K562 (cell line): ENCODE measurements around the gene PPP1R16B. TPM values are rescaled to one million over a fixed set of nuclear protein-coding genes. Genes with fewer than 3 reads are reported as not detected.

ENCODE experiments used
- ATAC-seq: fragments of 200-7000 bp; cut with Tn5 transposase; 3 replicates; pipeline ENCODE4 v1.9.1; 2020; ENCODE audit warnings: moderate library complexity
- BruUV-seq: library from RNA; stranded (reverse); fragments of 400-500 nt; replicated peaks from 2 replicates; lab custom pipeline; 2021; lab: Mats Ljungman, UMichigan
- CTCF ChIA-PET: fragments of 300-600 bp; formaldehyde crosslinking; extraction: SDS; loops from one replicate; lab custom pipeline; 2021; ENCODE audit warnings: low intra/inter-chr PET ratio; lab: Yijun Ruan, JAX
- POLR2A ChIA-PET: fragments of 300-600, 350-650 bp; sonication (Branson Sonifier 250); formaldehyde crosslinking; extraction: SDS; loops from one replicate; lab custom pipeline; 2021; ENCODE audit warnings: antibody characterized with exemption, inconsistent platforms; lab: Yijun Ruan, JAX
- DNase-seq, 4 experiments: peaks; one replicate each; pipeline versions ENCODE4 v3.0.0 to v3.0.0-alpha.2; 2011 to 2018; ENCODE audit warnings: low spot score in 3 of 4, mixed read lengths in 3 of 4; ENCODE audit errors: extremely low read depth in 1 of 4
- FAIRE-seq: peaks from 2 replicates; lab custom pipeline; 2011; peaks lifted over from hg19 to GRCh38; lab: Jason Lieb, UNC
- H2AFZ ChIP-seq: 2 replicates; pipeline ENCODE4 v1.6.0; 2011; ENCODE audit warnings: low read depth, low read length, control low read depth, inconsistent platforms
- H3K27ac ChIP-seq: fragments of 200-600 bp; 3 replicates; pipeline ENCODE4 v1.8.0; 2011; ENCODE audit warnings: low read depth, mild to moderate bottlenecking, control low read depth, inconsistent platforms, low read length, moderate library complexity, mixed read lengths; ENCODE audit errors: extremely low read depth
- H3K27me3 ChIP-seq, 2 experiments: fragments of 300-600 bp in 1 of 2; 2 replicates in 1 of 2; 3 replicates in 1 of 2; pipeline versions ENCODE4 v1.6.0 to v1.8.0; 2011; ENCODE audit warnings: inconsistent platforms in 2 of 2, low read length in 2 of 2, mild to moderate bottlenecking in 1 of 2, mixed read lengths in 1 of 2, moderate library complexity in 1 of 2; ENCODE audit not compliant: control insufficient read depth in 2 of 2, insufficient read depth in 2 of 2
- H3K36me3 ChIP-seq: fragments of 300-600 bp; 3 replicates; pipeline ENCODE4 v1.8.0; 2011; ENCODE audit warnings: mild to moderate bottlenecking, low read length, inconsistent platforms; ENCODE audit not compliant: control insufficient read depth, insufficient read depth
- H3K4me1 ChIP-seq, 2 experiments: fragments of 200-600 bp in 1 of 2; replicated peaks in 1 of 2; 2 replicates in 1 of 2; 3 replicates in 1 of 2; pipeline versions ENCODE4 v1.5.1 to v1.8.0; 2011; ENCODE audit warnings: inconsistent platforms in 2 of 2, low read length in 2 of 2, mild to moderate bottlenecking in 1 of 2, mixed read lengths in 1 of 2, moderate library complexity in 1 of 2; ENCODE audit not compliant: control insufficient read depth in 2 of 2, insufficient read depth in 2 of 2
- H3K4me2 ChIP-seq: 2 replicates; pipeline ENCODE4 v1.6.1; 2011; ENCODE audit warnings: low read length, control low read depth, inconsistent platforms, mixed read lengths; ENCODE audit not compliant: insufficient read depth
- H3K4me3 ChIP-seq: fragments of 200-600 bp; sonication (generic), shearing (Covaris generic); 2 replicates; pipeline ENCODE4 v1.5.1; 2016; ENCODE audit warnings: control low read depth, inconsistent platforms
- H3K79me2 ChIP-seq: fragments of 200-600 bp; 3 replicates; pipeline ENCODE4 v1.8.0; 2011; ENCODE audit warnings: low read length, inconsistent platforms; ENCODE audit not compliant: control insufficient read depth, insufficient read depth
- H3K9ac ChIP-seq, 2 experiments: 2 replicates each; pipeline versions ENCODE4 v1.6.0 to v1.6.1; 2011; ENCODE audit warnings: low read depth in 2 of 2, low read length in 2 of 2, control low read depth in 1 of 2, inconsistent platforms in 1 of 2, mild to moderate bottlenecking in 1 of 2, mixed read lengths in 1 of 2; ENCODE audit not compliant: insufficient read depth in 1 of 2
- H3K9me1 ChIP-seq: one replicate; pipeline ENCODE4 v1.6.0; 2011; ENCODE audit warnings: inconsistent platforms, mild to moderate bottlenecking, low read length, moderate library complexity; ENCODE audit not compliant: control insufficient read depth, insufficient read depth
- H3K9me3 ChIP-seq: replicated peaks from 2 replicates; pipeline ENCODE4 v1.5.1; 2011; ENCODE audit warnings: low read depth, low read length, inconsistent platforms; ENCODE audit not compliant: control insufficient read depth, insufficient read depth
- H4K20me1 ChIP-seq: replicated peaks from 2 replicates; pipeline ENCODE4 v1.6.1; 2011; ENCODE audit warnings: low read length, inconsistent platforms, mixed read lengths; ENCODE audit not compliant: control insufficient read depth, insufficient read depth
- ATF1 ChIP-seq, 2 experiments: fragments of 450-650 bp in 1 of 2; IDR thresholded peaks; 2 replicates each; pipeline ENCODE4 v1.6.1; 2016; ENCODE audit warnings: missing compliant biosample characterization in 1 of 2, missing genetic modification characterization in 1 of 2
- C11orf30 ChIP-seq: fragments of 450-650 bp; IDR thresholded peaks from 2 replicates; pipeline ENCODE4 v1.6.1; 2016; ENCODE audit warnings: low read depth, mild to moderate bottlenecking
- FUS ChIP-seq: fragments of 200-400 bp; formaldehyde crosslinking; optimal IDR thresholded peaks from 2 replicates; pipeline ENCODE3; 2017; ENCODE audit warnings: low read depth, low read length
- MED1 ChIP-seq: sonication (generic); formaldehyde crosslinking; IDR thresholded peaks from 2 replicates; pipeline ENCODE4 v1.8.1; 2023; ENCODE audit warnings: missing genetic modification reagents, borderline replicate concordance
- MEF2D ChIP-seq: conservative IDR thresholded peaks from 2 replicates; pipeline ENCODE4 v1.6.1; 2016; ENCODE audit warnings: low read depth, missing genetic modification characterization, missing compliant biosample characterization
- RB1 ChIP-seq: fragments of 450-650 bp; IDR thresholded peaks from 2 replicates; pipeline ENCODE4 v1.6.1; 2017; ENCODE audit warnings: low read depth, mild to moderate bottlenecking
- TAF1 ChIP-seq: IDR thresholded peaks from 2 replicates; pipeline ENCODE4 v1.6.1; 2011; ENCODE audit warnings: mild to moderate bottlenecking, low read length, moderate library complexity; ENCODE audit not compliant: insufficient read depth, control insufficient read depth, severe bottlenecking; ENCODE audit errors: extremely low read depth
- TBL1XR1 ChIP-seq, 2 experiments: IDR thresholded peaks; 2 replicates each; pipeline ENCODE4 v1.6.1; 2012; ENCODE audit warnings: improper control_type of control experiment in 2 of 2, low read length in 2 of 2, mild to moderate bottlenecking in 1 of 2
- ZNF197 ChIP-seq: fragments of 200-800 bp; sonication (Bioruptor generic); IDR thresholded peaks from 2 replicates; pipeline ENCODE4 v1.6.1; 2016; ENCODE audit warnings: low read depth, missing genetic modification characterization, missing compliant biosample characterization
- ZNF316 ChIP-seq: fragments of 450-650 bp; IDR thresholded peaks from 2 replicates; pipeline ENCODE4 v1.6.1; 2016
- ZSCAN29 ChIP-seq: fragments of 450-650 bp; IDR thresholded peaks from 2 replicates; pipeline ENCODE4 v1.6.1; 2017
- WGBS: fragments of 100-300 bp; shearing (Covaris generic); methylation state at CpG from one replicate; pipeline ENCODE4 v1.1.6; 2016; ENCODE audit warnings: low coverage, mixed read lengths; ENCODE audit not compliant: insufficient coverage; ENCODE audit errors: missing lambda C conversion rate; 5-methylcytosine and 5-hydroxymethylcytosine counted together
- in situ Hi-C: fragments of 300-500 bp; cut with MboI; formaldehyde crosslinking; loops from 4 replicates; pipeline ENCODE4 v1.15.0; 2018; ENCODE audit warnings: inconsistent platforms, mixed read lengths
- intact Hi-C: fragments of 100-400 bp; cut with micrococcal nuclease; formaldehyde crosslinking; loops from 2 replicates; pipeline ENCODE4 v1.14.2; 2022
- polyA plus RNA-seq, 8 experiments: library from polyadenylated mRNA; depleted of rRNA in 4 of 8; stranded (reverse) in 5 of 8; unstranded in 3 of 8; fragments of >200 nt; fragmentation: Nextera tagmentation in 2 of 8; fragmentation: Illumina TruSeq in 1 of 8; extraction: Ambion mirVana in 2 of 8; extraction: Trizol in 1 of 8; gene quantifications; 2 replicates each; pipeline versions ENCODE4 v1.2.1 to v1.2.3, GENCODE V29; 2011 to 2014; ENCODE audit warnings: inconsistent platforms in 1 of 8, missing spikeins in 1 of 8
- total RNA-seq, 7 experiments: library from RNA; depleted of rRNA in 6 of 7; stranded (reverse); fragments of >200 nt in 6 of 7; fragmentation: Illumina TruSeq in 2 of 7; extraction: Trizol in 2 of 7; gene quantifications; 2 replicates each; pipeline versions ENCODE4 v1.2.1 to v1.2.3, GENCODE V29; 2011 to 2021; ENCODE audit warnings: low replicate concordance in 1 of 7
- TF ChIP-seq, protein P1 (sequence below): sonication (generic); formaldehyde crosslinking; IDR thresholded peaks from 2 replicates; pipeline ENCODE4 v1.8.1; 2023; ENCODE audit warnings: mild to moderate bottlenecking, missing genetic modification reagents
- TF ChIP-seq, protein P2 (sequence below): fragments of 200-400 bp; formaldehyde crosslinking; IDR thresholded peaks from 2 replicates; pipeline ENCODE4 v1.6.1; 2017; ENCODE audit warnings: mild to moderate bottlenecking, low read depth, low read length, moderate library complexity
- TF ChIP-seq, protein P3 (sequence below), 2 experiments: IDR thresholded peaks; 2 replicates each; pipeline ENCODE4 v1.6.1; 2012; ENCODE audit warnings: improper control_type of control experiment in 2 of 2, low read depth in 2 of 2, low read length in 2 of 2, borderline replicate concordance in 1 of 2

PPP1R16B gene
- total and polyA plus RNA-seq, 9 of the 15 experiments (the other 6 are each of a cell fraction or from before 2014, with no cell fraction given): 1.5 to 11.5 (median 6.8) TPM

DNA sequence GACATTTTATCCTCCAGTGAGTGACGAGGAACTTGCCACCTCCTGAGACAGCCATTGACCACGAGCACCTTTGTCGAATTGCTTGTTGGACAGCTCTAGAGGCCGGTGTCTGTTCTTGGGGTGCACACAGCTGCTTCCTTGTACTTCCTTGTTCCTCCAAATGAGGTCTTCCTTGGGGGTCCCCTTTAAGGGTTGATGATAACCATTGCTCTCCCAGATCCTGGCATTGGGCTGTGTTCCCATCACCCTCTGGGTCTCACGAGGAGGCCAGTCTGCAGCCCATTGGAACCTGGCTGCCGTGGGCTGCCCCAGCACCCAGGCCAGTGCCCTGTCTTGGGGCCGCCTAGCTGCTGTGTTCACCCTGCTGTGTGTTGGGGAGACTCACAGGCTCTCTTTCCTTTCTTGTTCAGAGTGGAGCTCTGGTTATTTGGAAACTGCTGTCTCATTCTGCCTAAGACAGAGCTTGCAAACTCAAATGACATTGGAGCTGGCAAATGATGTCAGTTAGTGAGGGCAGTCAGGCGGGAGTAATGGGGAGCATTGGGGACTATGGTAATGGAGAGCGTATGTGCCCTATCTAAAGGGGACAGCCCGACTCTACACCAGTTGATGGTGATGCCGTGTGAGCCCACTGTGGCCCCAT, 25.7 kb downstream of the PPP1R16B start:
- no TSS peak for BruUV-seq
- H3K27me3 ChIP-seq: no peaks in the 10 kb centered on the region
- FAIRE-seq: peak; percentile 65
- H3K27ac ChIP-seq: peak overlapping the region; percentile 25; the same call in 1 of the 3 replicates
- H3K4me1 ChIP-seq: peaks cover 18 to 26% of the 10 kb centered on the region in 2 experiments
- no peaks in the 10 kb centered on the region for H3K36me3 ChIP-seq
- peak overlapping the region; percentile 6; the same call in 1 of the 2 replicates for H3K4me2 ChIP-seq
- no peaks in the 10 kb centered on the region for H3K79me2 ChIP-seq
- peak; percentile 56 for ATAC-seq
- ChIA-PET POLR2A (interaction anchor here (0.6 kb wide), 1 partner anchor 19 kb away, joined by 3 read pairs; no protein-coding TSS in a partner anchor), CTCF (no interaction called here)
- H3K9me3 ChIP-seq: no peaks in the 10 kb centered on the region
- H3K9ac ChIP-seq: no peak overlapping the region; a peak in 1 of 4 replicates
- in situ Hi-C loops: no loop called here
- 52% methylated on average over 11 of the region's 11 CpGs for WGBS
- H3K4me3 ChIP-seq: no peak overlapping the region
- no peaks in the 10 kb centered on the region for H4K20me1 ChIP-seq
- peak in 2 of 4 experiments; percentile 28 to 44 for DNase-seq
- intact Hi-C loops: no loop called here
- H3K9me1 ChIP-seq: no peaks in the 10 kb centered on the region
- peak overlapping the region; percentile 35; the same call in 1 of the 2 replicates for H2AFZ ChIP-seq
- TF ChIP-seq, protein P1, sequence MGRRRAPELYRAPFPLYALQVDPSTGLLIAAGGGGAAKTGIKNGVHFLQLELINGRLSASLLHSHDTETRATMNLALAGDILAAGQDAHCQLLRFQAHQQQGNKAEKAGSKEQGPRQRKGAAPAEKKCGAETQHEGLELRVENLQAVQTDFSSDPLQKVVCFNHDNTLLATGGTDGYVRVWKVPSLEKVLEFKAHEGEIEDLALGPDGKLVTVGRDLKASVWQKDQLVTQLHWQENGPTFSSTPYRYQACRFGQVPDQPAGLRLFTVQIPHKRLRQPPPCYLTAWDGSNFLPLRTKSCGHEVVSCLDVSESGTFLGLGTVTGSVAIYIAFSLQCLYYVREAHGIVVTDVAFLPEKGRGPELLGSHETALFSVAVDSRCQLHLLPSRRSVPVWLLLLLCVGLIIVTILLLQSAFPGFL (CRISPR knock-in tag): no peak
- TF ChIP-seq MEF2D (tag) (no peak), ZSCAN29 (no peak), TAF1 (no peak), ZNF316 (peak; percentile 65), TBL1XR1 (IDR thresholded peaks at IDR 0.05; ENCODE audit: low read length in 2 of 2) (no peak), ZNF197 (CRISPR knock-in tag) (no peak), MED1 (CRISPR knock-in tag) (no peak), RB1 (no peak), ATF1 (CRISPR knock-in tag; IDR thresholded peaks at IDR 0.05) (no peak), ATF1 (tag; IDR thresholded peaks at IDR 0.05) (peak; percentile 13; the same call in 1 of the 2 replicates), FUS (no peak), C11orf30 (peak; percentile 84)
- TF ChIP-seq, protein P2, sequence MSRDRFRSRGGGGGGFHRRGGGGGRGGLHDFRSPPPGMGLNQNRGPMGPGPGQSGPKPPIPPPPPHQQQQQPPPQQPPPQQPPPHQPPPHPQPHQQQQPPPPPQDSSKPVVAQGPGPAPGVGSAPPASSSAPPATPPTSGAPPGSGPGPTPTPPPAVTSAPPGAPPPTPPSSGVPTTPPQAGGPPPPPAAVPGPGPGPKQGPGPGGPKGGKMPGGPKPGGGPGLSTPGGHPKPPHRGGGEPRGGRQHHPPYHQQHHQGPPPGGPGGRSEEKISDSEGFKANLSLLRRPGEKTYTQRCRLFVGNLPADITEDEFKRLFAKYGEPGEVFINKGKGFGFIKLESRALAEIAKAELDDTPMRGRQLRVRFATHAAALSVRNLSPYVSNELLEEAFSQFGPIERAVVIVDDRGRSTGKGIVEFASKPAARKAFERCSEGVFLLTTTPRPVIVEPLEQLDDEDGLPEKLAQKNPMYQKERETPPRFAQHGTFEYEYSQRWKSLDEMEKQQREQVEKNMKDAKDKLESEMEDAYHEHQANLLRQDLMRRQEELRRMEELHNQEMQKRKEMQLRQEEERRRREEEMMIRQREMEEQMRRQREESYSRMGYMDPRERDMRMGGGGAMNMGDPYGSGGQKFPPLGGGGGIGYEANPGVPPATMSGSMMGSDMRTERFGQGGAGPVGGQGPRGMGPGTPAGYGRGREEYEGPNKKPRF: no peak
- TF ChIP-seq, protein P3, sequence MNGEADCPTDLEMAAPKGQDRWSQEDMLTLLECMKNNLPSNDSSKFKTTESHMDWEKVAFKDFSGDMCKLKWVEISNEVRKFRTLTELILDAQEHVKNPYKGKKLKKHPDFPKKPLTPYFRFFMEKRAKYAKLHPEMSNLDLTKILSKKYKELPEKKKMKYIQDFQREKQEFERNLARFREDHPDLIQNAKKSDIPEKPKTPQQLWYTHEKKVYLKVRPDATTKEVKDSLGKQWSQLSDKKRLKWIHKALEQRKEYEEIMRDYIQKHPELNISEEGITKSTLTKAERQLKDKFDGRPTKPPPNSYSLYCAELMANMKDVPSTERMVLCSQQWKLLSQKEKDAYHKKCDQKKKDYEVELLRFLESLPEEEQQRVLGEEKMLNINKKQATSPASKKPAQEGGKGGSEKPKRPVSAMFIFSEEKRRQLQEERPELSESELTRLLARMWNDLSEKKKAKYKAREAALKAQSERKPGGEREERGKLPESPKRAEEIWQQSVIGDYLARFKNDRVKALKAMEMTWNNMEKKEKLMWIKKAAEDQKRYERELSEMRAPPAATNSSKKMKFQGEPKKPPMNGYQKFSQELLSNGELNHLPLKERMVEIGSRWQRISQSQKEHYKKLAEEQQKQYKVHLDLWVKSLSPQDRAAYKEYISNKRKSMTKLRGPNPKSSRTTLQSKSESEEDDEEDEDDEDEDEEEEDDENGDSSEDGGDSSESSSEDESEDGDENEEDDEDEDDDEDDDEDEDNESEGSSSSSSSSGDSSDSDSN (IDR thresholded peaks at IDR 0.05; ENCODE audit: borderline replicate concordance in 1 of 2, low read depth in 2 of 2, low read length in 2 of 2): peak in 1 of 2 experiments; percentile 68; a peak in 1 of 4 replicates
